ENCODE results near the gene TPX2.

Gene TPX2

DNA sequence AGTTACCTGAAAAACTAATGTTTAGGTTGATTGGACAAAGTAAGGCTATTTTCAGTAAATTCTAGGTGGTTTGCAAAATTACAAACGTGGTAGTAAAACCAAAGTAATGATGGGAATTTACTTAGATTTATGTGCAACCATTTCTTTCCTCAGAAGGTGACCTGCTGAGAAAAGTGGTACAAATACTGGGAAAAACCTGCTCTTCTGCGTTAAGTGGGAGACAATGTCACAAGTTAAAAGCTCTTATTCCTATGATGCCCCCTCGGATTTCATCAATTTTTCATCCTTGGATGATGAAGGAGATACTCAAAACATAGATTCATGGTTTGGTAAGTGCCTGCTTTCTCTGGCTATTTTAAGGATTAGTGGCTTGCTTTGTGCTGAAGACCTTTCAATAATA lies 18.2 kb downstream of the TPX2 start:
- in situ Hi-C loops (cut with MboI; ENCODE audit: low sequenced_read_pairs) = no loop called here

DNA sequence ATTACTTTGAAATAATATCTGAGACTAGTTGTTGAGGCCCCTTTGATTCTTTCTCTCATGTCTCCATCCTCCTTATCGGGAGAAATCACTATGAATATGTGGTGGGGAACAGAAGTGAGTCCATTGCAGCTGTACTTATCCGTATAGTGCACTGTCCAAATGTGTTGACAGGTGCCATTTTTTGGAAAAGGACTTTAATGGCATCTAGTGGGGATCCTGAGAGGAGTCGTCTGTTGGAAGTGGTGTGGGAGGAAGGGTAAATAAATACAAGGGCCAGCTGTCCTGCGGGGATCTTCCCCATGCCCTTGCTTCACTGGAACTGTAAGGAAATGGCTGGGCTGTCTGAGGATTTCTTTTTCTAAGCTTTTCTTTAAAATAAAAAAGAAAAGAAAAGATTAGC lies 19.4 kb downstream of the TPX2 start:
- in situ Hi-C loops (cut with MboI; ENCODE audit: low sequenced_read_pairs) = no loop called here

DNA sequence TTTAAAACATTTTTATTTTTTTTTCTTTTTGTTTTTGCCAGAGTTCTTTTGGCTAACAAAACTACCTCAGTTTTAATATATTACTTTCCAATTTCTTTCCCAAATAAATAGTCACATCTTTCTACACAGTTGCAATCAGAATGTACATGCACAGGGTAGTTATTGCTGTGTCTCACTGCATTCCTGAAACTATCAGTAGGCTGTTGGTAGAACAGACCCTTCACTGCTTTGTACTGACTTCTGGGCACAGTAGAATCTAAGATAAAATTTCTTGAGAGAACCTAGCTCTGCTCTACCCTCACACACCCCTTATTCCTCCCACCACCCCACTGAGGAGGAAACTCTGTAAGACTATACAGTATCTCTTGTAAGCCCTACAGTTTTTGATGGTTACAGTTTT lies 19.9 kb downstream of the TPX2 start:
- in situ Hi-C loops (cut with MboI; ENCODE audit: low sequenced_read_pairs) = no loop called here

DNA sequence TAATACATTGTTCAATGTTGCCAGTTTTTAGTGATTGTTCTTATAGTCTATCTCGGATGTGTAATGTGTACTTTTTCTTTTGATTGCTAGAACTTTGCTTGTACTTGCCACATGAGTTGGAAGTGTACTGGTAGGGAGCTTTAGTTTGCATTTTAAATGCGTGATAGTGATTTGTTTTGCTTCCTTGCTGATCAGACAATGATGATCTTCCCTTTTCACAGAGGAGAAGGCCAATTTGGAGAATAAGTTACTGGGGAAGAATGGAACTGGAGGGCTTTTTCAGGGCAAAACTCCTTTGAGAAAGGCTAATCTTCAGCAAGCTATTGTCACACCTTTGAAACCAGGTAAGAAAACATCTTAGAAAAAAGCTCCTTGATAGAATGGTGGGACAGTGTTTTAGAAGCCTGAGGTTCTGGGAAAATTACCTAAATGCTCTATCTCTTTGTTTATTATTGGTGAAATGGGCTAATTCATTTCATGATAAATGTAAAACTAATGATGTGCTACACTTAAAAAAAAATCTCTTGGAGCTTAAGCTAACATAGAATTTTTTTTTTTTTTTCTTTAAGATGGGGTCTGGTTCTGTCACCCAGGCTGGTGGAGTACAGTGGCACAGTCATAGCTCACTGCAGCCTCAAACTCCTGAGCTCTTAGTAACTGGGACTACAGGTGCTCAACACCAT lies 20.9 kb downstream of the TPX2 start:
- in situ Hi-C loops (cut with MboI; ENCODE audit: low sequenced_read_pairs) = no loop called here

DNA sequence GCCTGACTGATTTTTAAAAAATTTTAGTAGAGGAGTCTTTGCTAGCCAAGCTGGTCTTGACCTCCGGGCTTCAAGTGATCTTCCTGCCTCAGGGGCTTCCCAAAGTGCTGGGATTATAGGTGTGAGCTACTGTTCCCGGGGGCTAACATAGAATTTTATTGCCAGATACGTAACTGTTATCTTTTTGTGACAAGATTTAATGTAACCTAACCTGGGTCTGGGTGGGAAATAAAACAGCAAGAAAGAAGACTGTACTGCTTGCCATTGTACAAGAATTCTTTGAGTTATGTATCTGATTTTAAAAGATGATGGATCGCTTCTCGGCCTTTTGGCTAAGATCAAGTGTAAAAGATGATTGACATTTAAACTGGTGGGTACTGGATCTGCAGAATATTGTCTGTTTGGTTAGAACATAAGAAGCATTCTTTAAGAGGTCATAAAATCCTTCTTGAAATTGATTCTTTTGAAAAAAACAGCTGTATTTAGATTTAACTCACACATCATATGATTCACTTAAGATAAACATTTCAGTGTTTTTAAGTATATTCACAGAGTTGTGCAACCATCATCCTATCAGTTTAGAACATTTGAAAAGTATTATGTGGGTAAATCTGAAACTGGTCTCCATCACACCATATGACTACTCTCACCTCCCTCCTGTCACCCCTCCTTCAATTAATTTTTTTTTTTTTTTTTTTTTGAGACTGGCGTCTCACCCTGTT lies 21.6 kb downstream of the TPX2 start:
- in situ Hi-C loops (cut with MboI; ENCODE audit: low sequenced_read_pairs) = no loop called here

DNA sequence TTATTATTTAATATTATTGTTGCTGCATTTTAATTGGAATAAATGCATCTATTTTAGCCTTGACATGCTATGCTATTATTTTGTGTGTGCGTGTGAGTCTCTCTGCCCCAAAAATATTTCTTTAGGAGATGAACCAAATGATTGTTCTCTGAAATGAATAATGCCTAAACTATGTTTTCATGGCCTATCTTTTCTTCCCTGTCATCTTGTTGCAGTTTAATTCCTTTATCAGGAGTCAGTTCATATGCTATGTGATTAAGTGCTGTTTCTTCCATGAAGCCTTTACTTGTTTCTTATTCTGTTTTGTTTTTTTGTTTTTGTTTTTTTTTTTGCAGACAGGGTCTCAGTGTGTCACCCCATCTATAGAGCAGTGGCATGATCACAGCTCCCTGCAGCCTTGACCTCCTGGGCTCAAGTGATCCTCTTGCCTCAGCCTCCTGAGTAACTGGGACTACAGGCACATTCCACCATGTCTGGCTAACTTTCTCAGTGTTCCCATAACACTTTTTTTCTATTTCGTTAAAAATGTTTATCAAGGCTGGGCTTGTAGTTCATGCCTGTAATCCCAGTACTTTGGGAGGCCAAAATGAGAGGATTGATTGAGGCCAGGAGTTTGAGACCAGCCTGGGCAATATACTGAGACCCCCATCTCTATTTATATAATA lies 25.7 kb downstream of the TPX2 start:
- in situ Hi-C loops (cut with MboI; ENCODE audit: low sequenced_read_pairs) = no loop called here

DNA sequence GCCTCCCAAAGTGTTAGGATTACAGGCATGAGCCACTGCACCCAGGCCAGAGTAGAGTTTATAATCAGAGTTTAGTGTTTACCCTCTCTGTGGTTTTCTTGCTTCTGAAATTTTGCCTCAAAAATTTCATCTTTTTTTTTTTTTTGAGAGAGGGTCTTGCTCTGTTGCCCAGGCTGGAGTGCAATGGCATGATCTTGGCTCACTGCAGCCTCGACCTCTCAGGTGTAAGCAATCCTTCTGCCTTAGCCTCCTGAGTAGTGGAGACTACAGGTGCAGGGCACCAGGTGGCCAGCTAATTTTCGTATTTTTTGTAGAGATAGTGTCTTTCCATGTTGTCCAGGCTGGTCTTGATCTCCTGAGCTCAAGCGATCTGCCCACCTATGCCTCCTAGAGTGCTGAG lies 28.7 kb downstream of the TPX2 start:
- in situ Hi-C loops (cut with MboI; ENCODE audit: low sequenced_read_pairs) = no loop called here

DNA sequence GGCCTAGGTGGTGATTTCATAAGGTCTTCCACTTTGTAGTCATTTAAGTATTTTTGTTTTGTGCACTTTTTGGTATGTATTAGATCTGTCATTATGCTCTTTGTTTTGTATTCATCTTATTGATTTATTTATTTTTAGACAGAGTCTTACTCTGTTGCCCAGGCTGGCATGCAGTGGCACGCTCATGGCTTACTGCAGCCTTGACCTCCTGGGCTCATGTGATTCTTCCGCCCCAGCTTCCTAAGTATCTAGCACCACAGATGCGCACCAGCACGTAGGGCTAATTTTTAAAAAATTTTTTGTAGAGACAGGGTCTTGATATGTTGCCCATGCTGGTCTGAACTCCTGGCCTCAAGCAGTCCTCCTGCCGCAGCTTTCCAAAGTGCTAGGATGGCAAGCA lies 30.6 kb downstream of the TPX2 start:
- in situ Hi-C loops (cut with MboI; ENCODE audit: low sequenced_read_pairs) = no loop called here

DNA sequence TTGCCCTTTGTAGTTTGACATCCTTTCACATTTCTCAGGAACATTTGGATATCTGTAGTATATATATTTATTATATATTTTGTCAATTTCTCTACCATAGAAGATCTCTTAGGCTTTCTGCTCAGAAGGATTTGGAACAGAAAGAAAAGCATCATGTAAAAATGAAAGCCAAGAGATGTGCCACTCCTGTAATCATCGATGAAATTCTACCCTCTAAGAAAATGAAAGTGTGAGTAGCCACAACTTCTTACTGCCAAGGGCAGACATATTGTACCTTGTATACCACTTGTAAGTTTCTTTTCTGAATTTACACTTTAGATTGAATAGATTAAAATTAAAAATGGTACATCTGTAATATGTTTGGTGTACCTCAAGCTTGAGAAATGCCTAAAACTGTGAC lies 31.2 kb downstream of the TPX2 start:
- in situ Hi-C loops (cut with MboI; ENCODE audit: low sequenced_read_pairs) = no loop called here

DNA sequence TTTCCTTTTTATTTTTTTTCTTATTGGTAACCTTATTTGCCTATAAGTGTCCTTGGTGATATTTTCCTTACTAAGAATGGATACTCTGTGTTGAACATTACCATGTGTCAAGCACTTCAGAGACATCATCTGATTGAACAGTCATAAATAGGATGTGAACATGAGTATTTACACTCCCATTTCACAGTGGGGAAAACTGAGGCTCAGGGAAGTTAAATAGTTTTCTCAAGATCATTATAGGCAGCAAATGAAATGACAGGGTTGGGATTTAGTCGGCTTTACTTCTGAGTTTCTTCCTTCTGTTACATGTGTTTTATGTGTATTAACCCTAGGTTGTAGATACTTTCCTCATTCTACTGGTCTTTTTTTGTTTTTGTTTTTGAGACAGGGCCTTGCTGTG lies 35.3 kb downstream of the TPX2 start:
- in situ Hi-C loops (cut with MboI; ENCODE audit: low sequenced_read_pairs) = no loop called here

DNA sequence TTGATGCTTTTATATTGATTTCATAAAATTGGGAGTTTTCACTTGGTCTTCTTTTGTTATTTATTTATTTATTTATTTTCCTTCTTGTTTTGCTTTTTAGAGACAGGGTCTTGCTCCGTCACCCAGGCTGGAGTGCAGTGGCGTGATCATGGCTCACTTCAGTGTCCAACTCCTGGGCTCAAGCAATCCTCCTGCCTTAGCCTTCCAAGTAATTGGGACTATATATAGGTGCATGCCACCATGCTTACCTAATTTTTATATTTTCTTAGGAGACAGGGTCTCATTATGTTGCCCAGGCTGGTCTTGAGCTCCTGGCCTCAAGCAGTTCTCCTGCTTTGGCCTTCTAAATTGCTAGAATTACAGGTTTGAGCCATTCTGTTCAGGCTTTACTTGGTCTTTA lies 41.7 kb downstream of the TPX2 start:
- in situ Hi-C loops (cut with MboI; ENCODE audit: low sequenced_read_pairs) = no loop called here

DNA sequence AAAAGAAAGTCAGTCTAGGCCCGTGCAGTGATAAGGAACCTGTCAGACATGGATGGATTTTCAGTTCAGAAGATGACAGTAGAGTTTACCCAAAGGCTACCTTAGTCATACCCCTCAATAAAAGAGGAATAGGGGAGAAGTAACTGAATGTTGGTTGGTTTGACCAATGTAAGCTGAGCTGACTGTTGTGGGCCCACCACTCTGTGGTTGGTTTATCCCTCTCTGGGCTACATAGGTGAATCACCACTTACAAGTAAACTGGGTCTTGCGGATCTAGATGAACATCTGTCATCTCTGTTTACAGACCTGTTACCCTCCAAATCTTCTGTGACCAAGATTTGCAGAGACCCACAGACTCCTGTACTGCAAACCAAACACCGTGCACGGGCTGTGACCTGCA lies 42.9 kb downstream of the TPX2 start:
- in situ Hi-C loops (cut with MboI; ENCODE audit: low sequenced_read_pairs) = no loop called here

DNA sequence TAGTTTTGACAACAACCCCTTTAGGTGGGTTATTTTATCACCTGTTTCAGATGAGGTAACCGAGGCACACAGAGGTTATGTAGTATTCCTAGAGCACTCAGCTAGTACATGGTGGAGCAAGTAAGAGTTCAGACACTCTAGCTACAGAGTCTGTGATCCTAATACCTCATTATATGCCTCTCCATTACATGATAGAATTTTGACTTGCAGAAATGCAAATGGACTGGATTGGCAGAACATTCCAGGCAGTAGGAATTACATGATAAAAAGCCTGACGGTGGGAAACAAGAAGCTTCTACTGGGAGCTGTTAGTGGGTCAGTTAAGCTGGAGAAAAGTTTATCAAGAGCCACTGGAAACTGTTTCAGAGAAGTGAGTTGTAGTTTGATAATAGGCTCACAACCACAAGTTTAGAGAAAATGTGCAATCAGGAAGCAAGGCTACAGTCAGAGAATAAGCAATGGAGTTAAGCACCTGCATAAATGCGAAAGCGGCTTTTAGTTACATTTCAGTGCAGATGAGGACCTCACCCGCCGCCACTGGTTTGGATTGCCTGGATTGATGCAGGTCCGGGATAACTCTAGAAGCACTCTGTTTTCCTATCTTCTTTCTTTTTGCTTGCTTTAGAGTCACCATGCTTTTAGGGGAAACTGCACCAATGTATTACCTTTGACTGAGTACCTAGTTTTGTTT lies 45.4 kb downstream of the TPX2 start:
- in situ Hi-C loops (cut with MboI; ENCODE audit: low sequenced_read_pairs) = no loop called here

DNA sequence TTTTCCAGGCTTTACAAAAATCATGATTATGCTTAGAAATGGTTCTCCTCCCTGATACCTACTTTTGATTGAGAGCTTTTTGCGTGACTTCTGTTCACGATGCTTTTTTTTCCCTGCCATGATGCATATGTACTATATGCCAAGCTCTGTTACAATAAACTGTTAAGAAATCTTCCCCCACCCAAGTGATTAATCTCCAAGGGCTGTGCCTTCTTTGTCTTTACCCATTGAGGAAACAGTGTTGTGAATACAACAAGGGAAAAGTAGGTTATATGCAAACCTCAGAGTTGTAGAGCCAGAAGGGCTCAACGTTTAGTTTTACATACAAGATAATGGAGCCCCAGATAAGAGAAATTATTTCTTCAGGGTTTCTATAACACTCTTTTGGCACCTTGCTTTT lies 46.0 kb downstream of the TPX2 start:
- in situ Hi-C loops (cut with MboI; ENCODE audit: low sequenced_read_pairs) = no loop called here

DNA sequence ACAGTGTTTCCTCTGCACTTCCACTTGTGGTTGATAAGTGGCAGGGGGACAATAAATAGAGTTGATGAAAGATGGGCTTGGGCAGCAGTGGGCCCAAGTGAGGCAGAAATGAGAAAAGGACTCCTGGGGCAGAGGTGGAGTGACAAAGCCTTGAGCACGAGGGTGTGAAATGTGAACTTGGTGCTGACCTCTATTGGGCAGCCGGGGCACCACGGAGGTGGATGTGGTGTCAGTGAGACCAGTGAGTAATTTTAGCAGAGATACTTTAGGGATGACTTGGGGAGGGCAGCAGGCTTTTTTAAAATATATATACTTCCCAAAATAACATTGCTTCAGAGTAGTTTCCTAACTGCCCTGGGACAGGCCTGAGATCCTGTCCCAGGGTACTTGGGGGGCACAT lies 49.5 kb downstream of the TPX2 start:
- in situ Hi-C loops (cut with MboI; ENCODE audit: low sequenced_read_pairs) = no loop called here

DNA sequence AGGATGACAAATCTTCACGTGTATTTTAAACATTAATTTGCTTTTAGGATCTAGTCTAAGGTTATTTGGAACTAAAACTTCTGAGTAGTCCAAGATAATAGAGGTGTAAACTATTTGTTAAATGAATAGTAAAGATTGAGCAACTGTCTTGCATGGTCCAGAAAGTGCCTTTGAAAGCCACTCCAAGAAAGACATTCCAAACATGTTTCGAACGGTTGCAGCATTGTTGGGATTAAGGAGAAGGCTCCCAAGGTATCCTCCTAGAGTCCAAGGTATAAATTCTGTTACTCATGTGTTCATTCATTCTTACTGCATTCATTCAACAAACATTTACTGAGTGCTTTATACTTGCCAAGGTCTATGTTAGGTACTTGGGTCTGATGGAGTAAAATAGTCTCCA lies 51.3 kb downstream of the TPX2 start:
- in situ Hi-C loops (cut with MboI; ENCODE audit: low sequenced_read_pairs) = no loop called here

DNA sequence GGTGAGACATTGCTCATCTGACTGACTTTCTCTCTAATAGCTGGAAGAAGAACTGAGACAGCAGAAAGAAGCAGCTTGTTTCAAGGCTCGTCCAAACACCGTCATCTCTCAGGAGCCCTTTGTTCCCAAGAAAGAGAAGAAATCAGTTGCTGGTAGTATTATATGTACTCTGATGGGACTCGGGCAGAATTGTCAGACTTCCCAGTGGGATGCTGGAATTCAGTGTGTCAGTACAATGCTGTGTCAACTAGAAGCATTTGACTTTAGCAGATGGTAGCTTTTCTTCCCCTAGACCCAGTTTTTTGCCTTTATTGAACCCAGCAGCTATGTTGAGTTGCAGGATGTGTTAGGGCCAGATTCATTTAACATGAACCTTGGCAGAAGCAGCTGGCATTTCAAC lies 58.3 kb downstream of the TPX2 start:
- in situ Hi-C loops (cut with MboI; ENCODE audit: low sequenced_read_pairs) = no loop called here

DNA sequence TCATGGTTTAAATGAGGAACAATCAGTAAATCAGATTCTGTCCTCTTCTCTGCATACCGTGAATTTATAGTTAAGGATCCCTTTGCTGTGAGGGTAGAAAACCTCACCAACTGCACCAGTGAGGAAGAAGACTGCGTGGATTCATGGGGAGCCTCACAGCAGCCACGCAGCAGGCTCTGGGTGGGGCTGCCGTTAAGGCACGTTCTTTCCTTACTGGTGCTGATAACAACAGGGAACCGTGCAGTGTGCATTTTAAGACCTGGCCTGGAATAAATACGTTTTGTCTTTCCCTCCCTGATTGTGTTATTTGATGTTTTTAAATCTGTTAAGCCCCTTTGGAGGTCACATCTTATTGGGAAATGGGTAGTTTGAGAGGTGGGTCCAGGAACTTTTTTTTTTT lies 62.4 kb downstream of the TPX2 start:
- in situ Hi-C loops (cut with MboI; ENCODE audit: low sequenced_read_pairs) = no loop called here

DNA sequence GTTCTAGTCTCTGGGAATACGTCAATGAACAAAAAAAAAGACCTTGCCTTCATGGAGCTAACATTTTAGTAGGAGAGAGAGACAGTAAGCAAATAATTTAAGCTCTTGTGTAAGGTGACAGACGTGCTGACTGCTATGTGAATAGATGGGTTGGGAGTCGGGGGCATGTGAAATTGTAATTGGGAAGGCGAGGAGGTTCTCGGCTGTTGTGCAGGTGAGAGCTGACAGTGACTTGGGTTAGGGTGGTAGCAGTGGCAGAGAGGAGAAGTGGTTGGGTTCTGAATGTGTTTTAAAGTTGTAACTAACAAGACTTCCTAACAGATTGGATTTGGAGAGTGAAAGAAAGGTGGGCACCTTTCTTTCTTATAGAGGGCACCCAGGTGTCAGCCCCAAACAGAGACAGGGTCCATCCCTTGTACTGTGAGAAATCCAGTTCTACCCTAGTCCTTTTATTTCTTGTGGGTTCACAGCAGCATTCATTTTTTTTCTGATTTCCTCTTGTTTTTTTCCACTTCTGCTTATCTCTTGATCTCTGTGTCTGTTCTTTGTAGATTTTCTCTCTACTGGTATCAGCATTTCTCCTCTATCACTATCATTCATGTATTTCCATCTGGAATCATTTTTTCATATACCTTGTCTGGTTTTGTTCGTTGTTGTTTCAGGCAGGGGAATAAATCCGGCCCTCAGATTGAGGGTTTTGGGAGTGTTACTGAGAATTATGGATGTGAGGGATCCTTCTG lies 64.6 kb downstream of the TPX2 start:
- in situ Hi-C loops (cut with MboI; ENCODE audit: low sequenced_read_pairs) = no loop called here

DNA sequence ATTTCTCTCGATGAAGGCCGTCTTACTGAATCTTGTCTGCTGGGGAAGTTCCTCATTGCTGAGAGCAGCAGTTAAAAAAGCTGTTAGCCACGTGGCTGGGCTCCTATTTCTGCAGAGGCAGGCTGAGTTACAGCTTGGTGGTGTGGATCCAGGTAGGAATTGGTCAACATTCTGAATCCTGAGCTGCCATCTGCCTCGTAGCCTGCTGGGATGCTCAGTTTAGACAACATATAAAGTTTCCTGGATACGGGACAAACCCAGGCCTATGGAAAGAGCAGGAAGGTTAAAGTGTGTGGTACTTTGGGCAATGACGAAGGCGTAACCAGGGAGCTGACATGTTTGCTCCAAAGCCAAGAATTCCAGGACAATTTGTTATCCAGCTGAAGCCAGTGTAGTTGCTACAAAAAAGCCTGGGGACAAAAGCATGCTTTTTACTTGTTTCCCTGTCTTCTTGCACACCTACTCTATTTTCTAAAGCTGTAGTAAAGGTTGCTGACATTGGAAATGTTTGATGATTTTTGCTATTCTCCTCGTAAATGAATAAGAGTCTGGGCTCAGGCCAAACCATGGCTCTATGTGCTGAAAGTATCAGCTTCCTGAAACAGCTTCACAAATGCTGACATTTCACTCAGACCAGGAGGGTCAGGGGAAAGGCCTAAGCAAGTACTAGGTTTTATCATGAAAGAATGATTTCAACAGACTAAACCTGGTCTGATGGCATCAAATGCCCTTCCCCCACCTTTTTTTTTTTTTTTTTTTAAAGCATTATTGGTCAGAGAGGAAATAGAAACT lies 67.7 kb downstream of the TPX2 start:
- in situ Hi-C loops (cut with MboI; ENCODE audit: low sequenced_read_pairs) = no loop called here
